Measurements from ENCODE around the gene NXNL2.

GRCh38 chr9:88540251-88540763 is 5.3 kb downstream of the NXNL2 start:
- TF ChIP-seq EP300 (IDR thresholded peaks at IDR 0.05) (no peak), CTCF (IDR thresholded peaks at IDR 0.05) (no peak), POLR2A (IDR thresholded peaks at IDR 0.05) (no peak)
